Activated T-cell treated with anti-CD3 and anti-CD28 coated beads for 4 hours (primary cell): Measurements from ENCODE around the gene SEMA3C.

Experiments
- DNase-seq: peaks from one replicate; pipeline ENCODE4 v3.0.0-alpha.2; 2020

SEMA3C gene

DNA sequence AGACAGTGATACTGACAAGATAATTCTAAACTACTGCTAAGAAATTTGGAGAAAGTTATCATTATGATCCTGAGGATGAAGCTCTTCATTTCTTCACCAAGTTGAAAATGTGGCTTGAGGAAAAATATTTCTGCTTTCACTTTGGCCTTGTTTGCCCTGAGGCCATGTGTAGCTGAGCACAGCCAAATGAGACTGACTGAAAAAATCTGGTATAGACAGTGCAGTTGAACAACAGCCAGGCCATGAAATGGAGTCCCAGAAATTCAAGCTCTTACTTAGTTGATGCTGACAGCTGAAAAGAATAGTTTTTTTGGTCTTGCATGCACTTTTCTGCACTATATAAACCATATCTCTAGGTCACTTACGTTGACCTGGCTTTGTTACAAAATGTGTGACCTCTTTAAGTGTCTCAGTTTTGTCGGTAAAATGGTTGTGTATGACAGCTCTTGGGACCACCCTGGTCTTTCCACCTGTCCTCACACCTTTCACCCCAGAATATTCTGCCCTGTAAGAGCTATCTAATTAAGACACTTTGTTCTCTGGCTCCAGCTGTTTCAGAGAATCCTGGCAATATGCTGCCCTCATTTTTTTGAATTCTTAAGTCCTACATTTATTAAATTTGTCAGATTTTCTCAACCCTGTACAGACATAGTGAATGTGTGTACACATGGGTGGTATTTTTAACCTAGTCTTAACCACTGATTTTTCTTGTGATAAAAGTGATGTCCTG lies 189.1 kb downstream of the SEMA3C start:
- DNase-seq, result no peak

DNA sequence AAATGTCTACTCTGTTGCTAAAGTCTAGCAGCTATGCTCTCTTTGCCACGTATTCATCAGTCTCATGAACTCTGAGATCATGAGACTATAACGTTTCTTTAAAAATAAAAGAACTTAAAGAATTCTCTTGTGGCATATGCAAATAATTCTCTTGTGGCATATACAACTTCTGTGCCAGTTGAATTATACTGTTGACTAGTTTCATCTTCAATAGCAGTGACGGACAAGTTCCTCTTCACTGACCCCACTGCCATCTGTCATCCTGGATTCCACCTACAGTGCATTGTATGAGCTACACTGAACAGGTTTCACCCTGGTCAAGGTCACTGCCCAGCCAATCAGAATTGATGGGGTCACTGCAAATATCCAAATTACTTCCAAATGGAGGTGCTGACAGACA lies 192.2 kb downstream of the SEMA3C start:
- DNase-seq, result no peak

DNA sequence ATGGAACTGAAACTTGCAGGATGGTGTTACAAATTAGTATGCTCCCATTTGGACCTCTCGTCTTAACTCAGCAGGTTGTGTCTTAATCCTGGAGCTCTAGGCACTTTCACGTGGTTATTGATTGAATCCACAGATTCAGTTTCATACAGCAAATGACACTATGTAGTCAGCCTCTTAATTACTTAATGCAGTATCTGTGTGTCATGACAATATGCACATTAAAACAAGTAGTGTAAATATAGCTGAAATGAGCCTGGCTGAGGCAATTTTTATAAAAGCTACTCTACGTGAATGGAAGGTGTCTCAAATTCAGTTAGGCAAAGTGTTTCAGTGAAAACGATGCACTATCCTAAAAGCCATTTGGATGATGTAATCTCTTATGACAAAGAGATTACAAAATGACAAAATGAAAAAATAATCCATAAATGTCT lies 193.7 kb downstream of the SEMA3C start:
- DNase-seq, result no peak

DNA sequence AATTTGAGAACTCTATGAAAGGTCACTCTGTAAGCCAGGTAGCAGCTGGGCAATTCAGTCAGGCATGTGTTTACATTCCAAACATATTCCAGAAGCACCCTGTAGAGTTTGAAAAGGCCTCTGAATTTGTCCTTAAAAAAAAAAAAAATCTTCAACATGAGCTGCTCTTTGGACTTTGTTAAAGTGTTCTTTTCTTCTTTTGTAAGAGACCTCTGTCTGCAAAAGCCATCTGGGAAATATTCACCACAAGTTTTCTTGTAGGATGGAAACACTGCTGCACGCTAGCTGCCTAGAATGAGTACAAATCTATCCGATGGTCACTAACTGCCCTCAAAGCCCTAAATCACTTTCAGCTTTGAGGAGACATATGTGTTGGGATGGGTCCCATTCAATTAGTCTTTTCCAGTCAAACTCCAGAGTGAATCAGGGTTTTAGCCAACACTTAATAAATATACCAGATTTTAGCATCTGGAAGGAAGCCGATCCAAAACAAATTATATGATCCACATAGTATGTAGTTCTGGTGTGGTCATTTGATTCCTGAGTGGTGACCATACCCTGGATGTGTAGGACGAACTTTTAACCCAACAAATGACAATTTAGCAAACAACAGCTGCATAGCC lies 194.5 kb downstream of the SEMA3C start:
- no peak for DNase-seq

DNA sequence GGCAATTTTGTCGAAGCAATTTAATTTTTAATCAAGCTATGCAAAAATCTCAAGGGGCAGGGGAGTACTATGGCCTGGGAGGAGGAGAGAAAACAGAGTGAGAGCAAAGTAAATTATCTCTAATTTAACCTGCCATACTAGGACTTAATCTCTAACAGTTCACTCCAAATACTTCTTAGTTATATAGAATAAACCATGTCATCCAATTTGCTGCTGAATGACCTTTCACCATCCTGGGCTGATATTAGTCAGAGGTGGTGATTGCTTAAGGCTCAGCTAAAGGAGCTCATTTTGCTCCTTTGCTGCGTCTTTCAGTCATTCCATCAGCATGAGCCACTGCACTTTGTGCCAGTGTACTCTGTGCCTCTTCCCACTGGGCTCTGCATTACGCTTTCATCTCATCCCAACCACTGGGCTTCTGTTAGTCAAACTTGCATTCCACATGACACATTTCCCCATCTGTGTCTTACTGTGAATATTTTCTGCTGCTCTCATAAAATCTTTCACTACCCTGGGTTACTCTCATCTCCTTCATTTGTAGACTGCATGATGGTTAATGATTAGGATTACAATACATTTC lies 196.1 kb downstream of the SEMA3C start:
- no peak for DNase-seq

DNA sequence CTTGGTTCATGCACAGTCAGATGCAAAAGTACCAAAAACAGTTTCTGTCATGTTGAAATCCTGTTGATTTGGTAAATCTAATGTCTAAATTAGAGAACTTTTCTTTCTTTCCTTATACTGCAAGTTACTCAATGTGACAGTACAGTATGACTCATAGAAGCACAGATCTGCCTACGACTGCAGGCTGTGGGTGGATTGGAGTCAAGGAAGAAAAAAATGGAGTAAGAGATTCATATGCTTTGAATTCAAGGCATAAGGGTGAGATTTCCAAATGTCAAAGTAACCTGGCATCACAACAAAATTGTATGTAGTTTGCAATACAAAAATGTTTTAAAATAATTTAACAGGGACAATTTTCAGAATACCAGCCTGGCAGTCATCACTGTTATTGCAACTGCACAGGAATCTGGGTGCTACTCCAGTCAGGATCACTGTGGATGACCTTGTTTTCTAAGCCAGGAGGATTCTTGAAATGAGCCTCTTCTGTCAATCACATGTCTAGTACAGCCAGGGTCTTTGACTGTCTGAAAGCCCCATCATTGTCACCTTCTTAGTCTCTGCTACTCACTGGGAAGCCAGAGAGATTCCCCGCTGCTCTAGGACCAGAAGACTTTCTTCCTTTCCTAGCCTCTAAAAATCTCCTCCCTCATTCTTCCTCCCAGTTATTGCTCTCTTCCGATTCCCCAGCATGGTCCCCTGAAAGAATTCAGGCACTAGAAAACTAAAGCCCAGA lies 196.8 kb downstream of the SEMA3C start:
- no peak for DNase-seq

DNA sequence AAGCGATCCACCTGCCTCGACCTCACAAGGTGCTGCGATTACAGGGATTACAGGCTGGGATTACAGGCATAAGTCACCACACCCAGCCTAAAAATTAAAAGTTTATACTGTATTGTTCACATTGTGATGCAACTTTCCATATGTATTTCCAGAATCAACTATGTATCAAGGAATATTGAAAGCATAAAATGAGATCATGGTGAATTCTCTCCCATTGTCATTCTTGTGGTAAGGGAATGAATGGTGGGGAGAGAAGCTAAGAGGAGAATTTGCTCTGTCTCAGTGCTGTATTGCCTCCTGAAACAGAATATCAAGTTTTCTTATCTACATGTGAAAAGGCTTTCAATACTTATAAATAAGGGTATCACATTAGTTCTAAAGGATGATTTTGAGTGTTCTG lies 198.7 kb downstream of the SEMA3C start:
- DNase-seq, result no peak

DNA sequence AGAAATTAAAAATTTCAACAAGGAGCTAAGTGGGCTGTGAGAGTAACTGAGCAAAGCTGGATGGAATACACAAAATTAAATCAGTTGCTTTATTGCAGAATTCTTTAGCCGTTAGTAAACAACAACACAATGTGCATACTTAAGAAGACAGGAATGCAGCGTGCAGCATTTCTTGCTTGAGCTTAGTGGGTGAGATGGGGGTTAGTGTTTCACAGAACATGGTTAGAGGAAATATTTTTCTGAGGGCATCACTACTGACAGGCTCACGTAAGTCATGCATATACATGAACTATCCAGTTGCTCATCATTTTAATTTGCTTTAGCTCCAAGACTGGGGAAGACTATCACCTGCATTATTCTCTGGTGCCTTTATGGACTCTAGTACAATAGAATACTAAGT lies 199.6 kb downstream of the SEMA3C start:
- no peak for DNase-seq

DNA sequence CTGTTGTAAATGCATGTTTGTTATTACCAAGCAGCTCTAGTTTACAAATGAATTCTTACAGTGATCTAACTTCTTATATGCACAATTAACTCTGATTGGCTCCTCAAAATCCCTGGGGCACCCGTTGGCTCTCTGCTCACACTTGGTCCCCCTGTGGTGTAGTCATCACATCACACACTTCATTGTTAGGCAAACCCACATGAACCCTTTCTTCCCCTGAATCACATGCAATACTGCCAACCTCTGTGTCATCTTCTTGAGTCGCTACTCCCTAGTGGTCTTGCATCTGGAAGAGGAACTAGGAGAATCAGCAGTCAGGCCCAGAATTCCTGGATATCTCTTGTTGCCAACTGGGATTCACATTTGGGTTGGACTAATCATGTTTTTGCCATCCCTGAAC lies 207.3 kb downstream of the SEMA3C start:
- DNase-seq, result no peak

DNA sequence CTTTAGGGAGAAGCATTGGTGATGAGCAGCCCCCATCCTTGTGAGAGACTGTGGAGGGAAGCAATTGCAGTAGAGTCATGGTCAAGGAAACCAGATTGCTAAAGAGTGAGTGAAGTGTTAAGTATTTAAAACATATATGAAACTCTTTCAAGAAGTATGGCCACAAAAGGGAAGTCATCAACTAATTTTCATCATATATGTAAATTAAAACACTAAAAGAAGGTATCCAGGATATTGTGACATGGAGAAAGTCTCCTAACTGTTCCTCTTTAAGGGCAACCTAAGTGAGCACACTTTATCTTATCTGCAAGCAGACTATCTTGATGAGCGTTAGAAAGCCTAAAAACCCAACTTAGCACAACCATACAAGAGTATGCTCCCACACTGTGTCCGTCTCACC lies 210.7 kb downstream of the SEMA3C start:
- no peak for DNase-seq

DNA sequence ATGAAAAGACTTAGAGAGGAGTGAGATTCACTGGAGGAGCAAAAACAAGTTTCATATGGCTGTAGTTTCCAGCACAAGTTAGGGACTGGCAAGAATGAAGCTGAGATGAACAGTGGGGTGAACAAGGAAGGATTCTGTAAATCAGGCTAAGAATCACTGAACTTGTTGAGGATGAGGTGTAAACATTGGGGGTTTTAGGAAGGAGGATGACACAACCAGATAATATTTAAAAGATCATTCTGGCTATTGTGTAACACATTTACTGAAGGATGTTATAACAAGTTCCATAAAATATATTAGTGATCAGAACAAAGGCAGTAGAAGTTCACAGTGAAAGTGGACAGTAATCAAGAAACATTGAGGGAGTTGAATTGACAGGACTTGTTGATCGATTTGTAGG lies 211.5 kb downstream of the SEMA3C start:
- DNase-seq, result no peak

DNA sequence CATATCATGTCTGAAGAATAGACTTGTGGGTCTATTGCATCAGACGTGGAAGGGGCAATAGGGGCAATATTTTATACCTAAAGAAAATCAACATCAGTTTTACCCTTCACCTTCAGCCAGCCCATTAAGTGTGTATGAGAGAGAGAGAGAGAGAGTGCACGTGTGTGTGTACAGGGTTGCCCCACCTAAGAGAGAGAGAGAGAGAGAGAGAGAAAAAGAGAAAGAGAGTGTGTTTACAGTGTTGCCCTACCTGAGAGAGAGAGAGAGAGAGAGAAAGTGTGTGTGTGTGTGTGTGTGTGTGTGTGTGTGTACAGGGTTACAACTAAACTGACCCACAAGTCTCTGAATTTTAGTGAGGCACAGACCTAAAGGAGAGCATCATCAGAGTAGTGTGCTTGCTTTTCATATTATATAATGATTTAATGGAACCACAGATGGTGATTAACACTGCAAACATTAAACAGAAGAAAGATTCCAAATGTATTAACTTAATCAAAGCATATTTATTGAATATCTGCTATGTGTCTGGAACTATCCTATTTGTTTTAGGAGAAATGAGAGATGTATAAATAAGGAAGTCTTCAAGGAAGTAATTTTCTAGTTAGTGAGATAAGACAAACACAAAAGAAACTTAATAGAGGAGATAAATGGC lies 213.6 kb downstream of the SEMA3C start:
- DNase-seq, result no peak

DNA sequence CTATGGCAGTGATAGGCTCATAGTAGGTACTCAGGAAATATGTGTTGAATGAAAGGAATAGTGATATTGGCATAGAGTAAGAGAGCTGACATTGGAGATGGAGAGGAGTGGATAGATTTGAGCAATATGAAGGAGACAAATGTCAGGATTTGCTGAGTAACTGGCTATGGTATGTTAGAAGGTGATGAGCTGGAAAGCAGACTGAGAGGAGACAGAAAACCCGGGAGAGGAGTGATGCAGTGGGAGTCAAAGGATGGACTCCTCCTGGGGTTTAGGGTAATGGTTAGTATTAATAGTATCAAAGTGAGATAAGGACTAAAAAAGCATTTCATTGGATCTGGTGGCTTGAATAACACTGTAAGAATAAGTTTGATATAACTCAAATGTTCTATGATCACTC lies 215.6 kb downstream of the SEMA3C start:
- no peak for DNase-seq

DNA sequence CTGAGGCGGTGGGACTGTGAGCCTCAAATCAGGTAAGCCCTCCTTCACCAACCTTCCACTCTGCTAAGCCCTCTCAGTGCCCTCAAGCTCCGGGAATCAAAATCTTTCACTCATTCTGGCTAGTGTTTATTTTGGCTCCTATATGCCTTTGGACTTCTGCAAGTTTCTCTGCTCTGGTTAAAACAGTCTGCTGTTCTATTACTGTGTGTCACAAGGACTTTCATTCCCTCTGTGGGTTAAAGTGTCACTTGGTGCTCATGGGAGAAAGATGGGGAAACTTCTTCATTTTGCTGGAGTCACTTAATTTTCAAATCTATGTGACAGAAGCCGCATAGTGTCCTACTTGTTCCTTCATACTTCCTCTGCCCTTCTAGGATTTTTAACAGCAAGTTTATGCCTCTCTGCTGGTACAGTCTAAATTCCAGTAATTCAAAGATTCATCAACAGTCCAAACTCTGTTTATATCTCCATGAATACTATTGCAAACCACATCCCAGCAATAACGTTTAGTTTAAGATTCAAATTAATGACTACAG lies 219.1 kb downstream of the SEMA3C start:
- no peak for DNase-seq

DNA sequence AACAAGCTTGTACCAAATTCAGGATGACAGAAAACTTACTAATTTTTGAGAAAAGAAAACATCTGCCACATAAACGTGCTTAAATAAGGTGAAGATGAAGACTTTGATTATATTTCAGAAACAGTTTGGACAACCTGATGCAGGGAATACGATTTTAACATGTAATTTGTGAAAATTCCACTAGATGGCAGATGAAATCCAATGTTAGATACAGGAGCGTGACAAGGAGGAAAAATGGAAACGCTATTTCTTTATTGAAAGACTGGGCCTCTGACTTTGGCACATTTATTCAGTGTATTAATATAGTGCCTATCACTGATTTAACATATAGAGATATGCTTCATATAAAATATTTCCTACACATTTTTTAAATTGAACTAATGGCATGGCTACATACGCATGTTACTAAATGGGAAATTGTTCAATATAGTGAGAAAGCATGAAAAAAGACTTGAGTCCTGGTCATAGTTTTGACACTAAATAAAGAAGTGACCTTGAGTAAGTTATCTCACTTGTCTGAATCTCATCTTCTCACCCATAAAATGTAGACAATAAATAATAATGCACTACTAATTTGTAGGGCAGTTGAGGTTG lies 219.7 kb downstream of the SEMA3C start:
- DNase-seq, result no peak
